GM13976 (cell line): Measurements from ENCODE around the gene SCARB2.

ENCODE experiments used
- DNase-seq: peaks from one replicate; pipeline ENCODE4 v3.0.0; 2012; ENCODE audit warnings: low spot score
- CTCF ChIP-seq: IDR thresholded peaks from 2 replicates; pipeline ENCODE4 v1.5.1; 2012; ENCODE audit warnings: borderline replicate concordance, mild to moderate bottlenecking; ENCODE audit not compliant: insufficient read depth; ENCODE audit errors: extremely low read depth, missing control alignments, control extremely low read depth
- in situ Hi-C: fragments of 300-500 bp; cut with MboI; formaldehyde crosslinking; loops from one replicate; pipeline ENCODE4 v1.12.0; 2022; ENCODE audit warnings: low sequenced_read_pairs, mixed read lengths, inconsistent platforms; ENCODE audit not compliant: unreplicated experiment

The SCARB2 gene

GRCh38 chr4:76120199-76120598, 93.4 kb downstream of the SCARB2 start:
- TF ChIP-seq CTCF: no peak
- no peak for DNase-seq
- in situ Hi-C loops: no loop called here

- DNase-seq: no peak
- in situ Hi-C loops: no loop called here
- no peak for TF ChIP-seq CTCF
These were observed 96.1 kb downstream of the SCARB2 start for GRCh38 chr4:76117536-76117935.

DNA sequence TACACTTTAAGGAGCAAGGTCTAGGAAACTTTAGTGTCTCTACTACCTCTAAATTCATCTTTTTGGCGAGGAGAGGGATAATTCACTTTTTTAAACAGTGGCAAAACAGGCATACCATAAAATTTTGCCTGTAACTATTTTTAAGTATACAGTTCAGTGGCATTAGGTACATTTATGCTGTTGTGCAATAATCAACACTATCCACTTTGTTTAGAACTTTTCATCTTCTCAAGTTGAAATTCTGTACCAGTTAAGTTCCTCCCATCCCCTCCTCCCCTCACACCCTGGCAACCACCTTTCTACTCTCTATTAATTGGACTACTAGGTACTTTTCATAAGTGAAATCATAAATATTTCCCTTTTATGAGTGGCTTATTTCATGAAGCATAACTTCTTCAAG, 96.8 kb downstream of the SCARB2 start:
- in situ Hi-C loops: no loop called here
- no peak for DNase-seq
- TF ChIP-seq CTCF: no peak
